ENCODE data around the gene HTR3B.
A peak's percentile ranks its signal among the peaks of the same experiment; 100 is the strongest.
"Not testable (repeated sequence)": the region's sequence is repeated elsewhere in the genome, so short reads cannot be mapped to it uniquely, and the experiment has no call there.

HTR3B gene

GRCh38 chr11:113875234-113876073 lies 29.1 kb upstream of the HTR3B start, which contains the start of gene USP28:
TSS of gene USP28 (minus strand) at chr11:113875572. CDS start at chr11:113875501, 71 bp downstream.
- peak within 1 kb of the TSS; percentile 76 for H3K4me3 ChIP-seq (ENCODE audit: low read depth, low read length)
- DNase-seq (ENCODE audit: low read depth): peak; percentile 81
- no peak for TF ChIP-seq CTCF (IDR thresholded peaks at IDR 0.05; ENCODE audit: control insufficient read depth, extremely low read depth, insufficient read depth)

- peak overlapping the region; percentile 76 for H3K4me3 ChIP-seq (ENCODE audit: low read depth, low read length)
- no peak for TF ChIP-seq CTCF (IDR thresholded peaks at IDR 0.05; ENCODE audit: control insufficient read depth, extremely low read depth, insufficient read depth)
- no peak for DNase-seq (ENCODE audit: low read depth)
Observed at GRCh38 chr11:113876074-113876797, 28.4 kb upstream of the HTR3B start.

- DNase-seq (ENCODE audit: low read depth): no peak
- no peak for TF ChIP-seq CTCF (IDR thresholded peaks at IDR 0.05; ENCODE audit: control insufficient read depth, extremely low read depth, insufficient read depth)
- H3K4me3 ChIP-seq (ENCODE audit: low read depth, low read length): peak overlapping the region; percentile 76
Observed at GRCh38 chr11:113876798-113877669, 27.6 kb upstream of the HTR3B start.

- no peak for DNase-seq (ENCODE audit: low read depth)
- no peak overlapping the region for H3K4me3 ChIP-seq (ENCODE audit: low read depth, low read length)
- TF ChIP-seq CTCF (IDR thresholded peaks at IDR 0.05; ENCODE audit: control insufficient read depth, extremely low read depth, insufficient read depth): no peak
Observed at GRCh38 chr11:113877670-113878055, 26.9 kb upstream of the HTR3B start.

GRCh38 chr11:113879446-113879845 lies 25.1 kb upstream of the HTR3B start:
- not testable (repeated sequence) for DNase-seq (ENCODE audit: low read depth); H3K4me3 ChIP-seq (ENCODE audit: low read depth, low read length)

DNA sequence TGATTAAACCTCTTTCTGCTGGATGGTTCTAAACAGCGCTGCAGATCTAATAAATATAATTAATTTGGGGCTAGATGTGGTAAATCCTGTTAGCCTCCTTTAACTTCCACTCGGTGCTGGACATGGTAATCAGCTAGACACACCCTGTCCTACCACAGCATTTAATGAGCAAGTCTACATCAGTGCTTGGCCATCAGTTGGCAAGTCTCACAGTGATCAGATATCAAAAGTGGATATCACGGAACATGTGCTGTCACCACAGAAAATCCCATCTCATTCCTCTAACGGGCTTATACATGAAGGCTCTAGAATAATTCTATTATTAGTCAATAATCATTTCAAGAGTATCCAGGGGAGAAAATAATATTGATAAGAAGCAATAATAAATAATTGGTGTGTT lies 23.6 kb upstream of the HTR3B start:
- DNase-seq (ENCODE audit: low read depth): no peak
- no peak for TF ChIP-seq CTCF (IDR thresholded peaks at IDR 0.05; ENCODE audit: control insufficient read depth, extremely low read depth, insufficient read depth)
- no peak overlapping the region for H3K4me3 ChIP-seq (ENCODE audit: low read depth, low read length)

- H3K4me3 ChIP-seq (ENCODE audit: low read depth, low read length): no peak overlapping the region
- no peak for TF ChIP-seq CTCF (IDR thresholded peaks at IDR 0.05; ENCODE audit: control insufficient read depth, extremely low read depth, insufficient read depth)
- DNase-seq (ENCODE audit: low read depth): no peak
Observed at GRCh38 chr11:113881856-113882255, 22.7 kb upstream of the HTR3B start.

Data from LNCaP clone FGC (cell line).